Measurements from ENCODE around the gene TUBGCP6. TPM values are rescaled to one million over a fixed set of nuclear protein-coding genes. Genes with fewer than 3 reads are reported as not detected.

The TUBGCP6 gene
- total and polyA plus RNA-seq, 2 experiments from 2014 or later, result 18.6 to 47.1 TPM

- no peak for TF ChIP-seq REST (IDR thresholded peaks at IDR 0.05; ENCODE audit: unreplicated experiment)
Measured at GRCh38 chr22:50253941-50254340, 9.1 kb upstream of the TUBGCP6 start (continued).

GRCh38 chr22:50253046-50253915 is 8.5 kb upstream of the TUBGCP6 start:
- Histone ChIP-seq H3K36me3 (ENCODE audit: insufficient read depth) (no peaks in the 10 kb centered on the region), H3K27me3 (ENCODE audit: insufficient read depth) (no peaks in the 10 kb centered on the region), H3K27ac (ENCODE audit: low read depth) (no peak overlapping the region), H3K9me2 (ENCODE audit: insufficient read depth) (no peaks in the 10 kb centered on the region), H3K4me2 (no peak overlapping the region), H2AFZ (no peak overlapping the region), H3F3A (replicated peaks; ENCODE audit: low read depth) (peaks cover 4% of the 10 kb centered on the region; the same call in 1 of the 2 replicates), H3K4me3 (no peak overlapping the region), H3K4me1 (ENCODE audit: insufficient read depth) (no peaks in the 10 kb centered on the region), H3K79me2 (replicated peaks; ENCODE audit: insufficient read depth) (no peaks in the 10 kb centered on the region), H4K20me1 (replicated peaks; ENCODE audit: insufficient read depth) (peaks cover 3% of the 10 kb centered on the region; the same call in 1 of the 2 replicates)
- peaks cover 7% of the 10 kb centered on the region for H3K27me3 Mint-ChIP-seq (ENCODE audit: insufficient read depth, low read depth, poor library complexity)
- H3K4me1 Mint-ChIP-seq, result peaks cover 3% of the 10 kb centered on the region; the same call in 2 of the 3 replicates
- H3K4me3 Mint-ChIP-seq, result no peak overlapping the region
- H3K9me3 Mint-ChIP-seq, result no peaks in the 10 kb centered on the region
- H3K36me3 Mint-ChIP-seq (ENCODE audit: low read depth), result no peaks in the 10 kb centered on the region
- DNase-seq (ENCODE audit: low spot score) (no peak), ATAC-seq (no peak)
- TF ChIP-seq POLR2AphosphoS5 (IDR thresholded peaks at IDR 0.05; ENCODE audit: low read depth), result no peak
- no peak for TF ChIP-seq STAT1 (IDR thresholded peaks at IDR 0.05; ENCODE audit: unreplicated experiment)
- no peak for TF ChIP-seq EZH2 (IDR thresholded peaks at IDR 0.05; ENCODE audit: low read depth, unreplicated experiment)
- TF ChIP-seq JUNB (IDR thresholded peaks at IDR 0.05; ENCODE audit: unreplicated experiment), result no peak
- no peak for TF ChIP-seq EZH2phosphoT487 (IDR thresholded peaks at IDR 0.05; ENCODE audit: unreplicated experiment)
- no peak for TF ChIP-seq CREB1 (CRISPR knock-in tag; IDR thresholded peaks at IDR 0.05; ENCODE audit: low read depth)
- TF ChIP-seq ZNF114 (CRISPR knock-in tag; IDR thresholded peaks at IDR 0.05), result no peak
- no peak for TF ChIP-seq REST (IDR thresholded peaks at IDR 0.05; ENCODE audit: unreplicated experiment)
- TF ChIP-seq CTCF (conservative IDR thresholded peaks at IDR 0.05; ENCODE audit: low read depth in 2 of 2), result no peak
- no peak overlapping the region for H3K27ac Mint-ChIP-seq
